H1 (cell line): ENCODE measurements around the gene MTR. TPM values are rescaled to one million over a fixed set of nuclear protein-coding genes. Genes with fewer than 3 reads are reported as not detected.

ENCODE experiments used
- CTCF ChIA-PET: fragments of 300-600 bp; sonication (Branson Sonifier 250); formaldehyde crosslinking; loops from one replicate; lab custom pipeline; 2021; ENCODE audit not compliant: partially characterized antibody; lab: Charles Lee
- POLR2A ChIA-PET: fragments of 300-600 bp; sonication (Branson Sonifier 250); formaldehyde crosslinking; loops from one replicate; lab custom pipeline; 2021; ENCODE audit warnings: inconsistent platforms; ENCODE audit not compliant: partially characterized antibody; lab: Charles Lee
- DNase-seq, 2 experiments: peaks; one replicate each; pipeline versions ENCODE4 v3.0.0 to v3.0.0-alpha.2; 2010 to 2022; ENCODE audit warnings: low spot score in 2 of 2, low read depth in 1 of 2, mixed read lengths in 1 of 2
- FAIRE-seq: peaks from 2 replicates; lab custom pipeline; 2011; peaks lifted over from hg19 to GRCh38; lab: Jason Lieb, UNC
- H2AFZ ChIP-seq: 2 replicates; pipeline ENCODE4 v1.8.1; 2012; ENCODE audit warnings: low read length, inconsistent platforms
- H2AK5ac ChIP-seq: 2 replicates; pipeline ENCODE4 v1.6.1; 2013; ENCODE audit warnings: low read depth, low read length
- H2BK120ac ChIP-seq: replicated peaks from 2 replicates; pipeline ENCODE3; 2013; ENCODE audit warnings: low read depth, low read length, inconsistent platforms
- H2BK12ac ChIP-seq: 2 replicates; pipeline ENCODE4 v1.6.1; 2013; ENCODE audit warnings: low read depth, low read length
- H2BK15ac ChIP-seq: 2 replicates; pipeline ENCODE4 v1.6.1; 2013; ENCODE audit warnings: low read length
- H2BK20ac ChIP-seq: 2 replicates; pipeline ENCODE4 v1.6.1; 2013; ENCODE audit warnings: low read length
- H2BK5ac ChIP-seq: 2 replicates; pipeline ENCODE4 v1.6.1; 2013; ENCODE audit warnings: low read depth, low read length
- H3K14ac ChIP-seq: 2 replicates; pipeline ENCODE4 v1.6.1; 2013; ENCODE audit warnings: inconsistent platforms; ENCODE audit not compliant: insufficient read length
- H3K18ac ChIP-seq: 2 replicates; pipeline ENCODE4 v1.6.1; 2013; ENCODE audit warnings: low read length; ENCODE audit errors: extremely low read depth
- H3K23ac ChIP-seq: 2 replicates; pipeline ENCODE4 v1.6.1; 2013; ENCODE audit warnings: inconsistent platforms; ENCODE audit not compliant: insufficient read length
- H3K23me2 ChIP-seq: 2 replicates; pipeline ENCODE4 v1.6.1; 2013; ENCODE audit warnings: low read depth, low read length
- H3K27ac ChIP-seq: 2 replicates; pipeline ENCODE4 v1.6.1; 2011; ENCODE audit warnings: low read depth, low read length, inconsistent platforms
- H3K27me3 ChIP-seq, 4 experiments: replicated peaks in 1 of 4; 1 replicate in 1 of 4; 2 replicates in 3 of 4; pipeline versions ENCODE4 v1.6.1 to v1.8.1; 2011 to 2013; ENCODE audit warnings: low read length in 3 of 4, mild to moderate bottlenecking in 3 of 4, inconsistent platforms in 2 of 4, mixed read lengths in 2 of 4, moderate library complexity in 1 of 4; ENCODE audit not compliant: control insufficient read depth in 3 of 4, insufficient read depth in 3 of 4; ENCODE audit errors: extremely low read depth in 1 of 4
- H3K36me3 ChIP-seq, 4 experiments: 2 replicates each; pipeline versions ENCODE4 v1.6.1 to v1.8.1; 2011 to 2013; ENCODE audit warnings: mild to moderate bottlenecking in 4 of 4, low read length in 3 of 4, moderate library complexity in 2 of 4, control low read depth in 1 of 4, inconsistent platforms in 1 of 4; ENCODE audit not compliant: insufficient read depth in 4 of 4, control insufficient read depth in 2 of 4
- H3K4ac ChIP-seq: replicated peaks from 2 replicates; pipeline ENCODE3; 2013; ENCODE audit warnings: low read length, low read depth, mixed read lengths, inconsistent platforms; ENCODE audit not compliant: insufficient read length
- H3K4me1 ChIP-seq, 4 experiments: replicated peaks in 1 of 4; 1 replicate in 1 of 4; 2 replicates in 3 of 4; pipeline versions ENCODE4 v1.6.1 to v1.8.1; 2011 to 2013; ENCODE audit warnings: low read length in 3 of 4, inconsistent platforms in 2 of 4, mixed read lengths in 1 of 4; ENCODE audit not compliant: insufficient read depth in 4 of 4, control insufficient read depth in 3 of 4
- H3K4me2 ChIP-seq, 2 experiments: 2 replicates each; pipeline versions ENCODE4 v1.6.1 to v1.8.1; 2011 to 2013; ENCODE audit warnings: low read depth in 2 of 2, low read length in 2 of 2, control low read depth in 1 of 2, inconsistent platforms in 1 of 2, mild to moderate bottlenecking in 1 of 2; ENCODE audit not compliant: insufficient read depth in 1 of 2
- H3K4me3 ChIP-seq, 4 experiments: fragments of 200-600, 300-600 bp in 1 of 4; sonication (generic), shearing (Covaris generic), sonication (Bioruptor Twin) in 1 of 4; 2 replicates each; pipeline versions ENCODE4 v1.5.1 to v1.8.1; 2011 to 2016; ENCODE audit warnings: low read length in 4 of 4, low read depth in 3 of 4, control low read depth in 2 of 4, inconsistent platforms in 2 of 4, mild to moderate bottlenecking in 2 of 4, mixed read lengths in 1 of 4, moderate library complexity in 1 of 4; ENCODE audit not compliant: insufficient read depth in 2 of 4; ENCODE audit errors: extremely low read depth in 1 of 4
- H3K56ac ChIP-seq: replicated peaks from 2 replicates; pipeline ENCODE3; 2013; ENCODE audit warnings: low read depth, mild to moderate bottlenecking, mixed read lengths, low read length, inconsistent platforms; ENCODE audit not compliant: insufficient read length
- H3K79me1 ChIP-seq: 2 replicates; pipeline ENCODE4 v1.6.1; 2013; ENCODE audit warnings: low read depth, low read length, control low read depth
- H3K79me2 ChIP-seq, 2 experiments: 2 replicates each; pipeline versions ENCODE4 v1.6.1 to v1.8.1; 2012 to 2013; ENCODE audit warnings: low read length in 2 of 2, mild to moderate bottlenecking in 2 of 2, inconsistent platforms in 1 of 2; ENCODE audit not compliant: insufficient read depth in 2 of 2, control insufficient read depth in 1 of 2
- H3K9ac ChIP-seq, 4 experiments: replicated peaks in 1 of 4; 1 replicate in 1 of 4; 2 replicates in 3 of 4; pipeline versions ENCODE4 v1.6.1 to v1.8.1; 2011 to 2013; ENCODE audit warnings: low read depth in 3 of 4, low read length in 3 of 4, control low read depth in 2 of 4, mild to moderate bottlenecking in 2 of 4, moderate library complexity in 2 of 4, inconsistent platforms in 1 of 4; ENCODE audit errors: extremely low read depth in 1 of 4
- H3K9me3 ChIP-seq, 2 experiments: 2 replicates each; pipeline versions ENCODE4 v1.6.1 to v1.8.1; 2012 to 2013; ENCODE audit warnings: mild to moderate bottlenecking in 2 of 2, moderate library complexity in 2 of 2, control low read depth in 1 of 2, inconsistent platforms in 1 of 2, low read depth in 1 of 2, low read length in 1 of 2, mixed read lengths in 1 of 2; ENCODE audit not compliant: insufficient read depth in 2 of 2
- H4K20me1 ChIP-seq, 2 experiments: replicated peaks in 1 of 2; 2 replicates each; pipeline versions ENCODE3 to v1.8.1; 2011 to 2013; ENCODE audit warnings: inconsistent platforms in 2 of 2, low read length in 2 of 2, mild to moderate bottlenecking in 1 of 2; ENCODE audit not compliant: insufficient read depth in 2 of 2, control insufficient read depth in 1 of 2
- H4K5ac ChIP-seq: 2 replicates; pipeline ENCODE4 v1.6.1; 2013; ENCODE audit warnings: low read length, low read depth, mixed read lengths, inconsistent platforms; ENCODE audit not compliant: insufficient read length
- H4K8ac ChIP-seq: 2 replicates; pipeline ENCODE4 v1.8.0; 2013; ENCODE audit warnings: mild to moderate bottlenecking, moderate library complexity, low read length, inconsistent platforms; ENCODE audit not compliant: insufficient read depth; ENCODE audit errors: extremely low read depth
- H4K91ac ChIP-seq: replicated peaks from 2 replicates; pipeline ENCODE3; 2013; ENCODE audit warnings: low read length, mixed read lengths, inconsistent platforms; ENCODE audit not compliant: insufficient read length
- KDM5A ChIP-seq: fragments of 200-600 bp; IDR thresholded peaks from 2 replicates; pipeline ENCODE4 v1.7.1; 2012; ENCODE audit warnings: mild to moderate bottlenecking, low read length, inconsistent platforms, mixed read lengths
- RAD21 ChIP-seq, 2 experiments: IDR thresholded peaks in 1 of 2; conservative IDR thresholded peaks in 1 of 2; 2 replicates each; pipeline ENCODE4 v1.6.1; 2011; ENCODE audit warnings: low read depth in 2 of 2, low read length in 2 of 2, improper control_type of control experiment in 1 of 2, inconsistent platforms in 1 of 2, mild to moderate bottlenecking in 1 of 2, moderate library complexity in 1 of 2
- TAF1 ChIP-seq: IDR thresholded peaks from 2 replicates; pipeline ENCODE4 v1.6.1; 2011; ENCODE audit warnings: mild to moderate bottlenecking, low read depth, low read length
- YY1 ChIP-seq: IDR thresholded peaks from 2 replicates; pipeline ENCODE4 v1.6.1; 2011; ENCODE audit warnings: low read depth, mild to moderate bottlenecking, low read length
- WGBS, 2 experiments: shearing (Covaris generic) in 1 of 2; methylation state at CpG; one replicate each; pipeline versions ENCODE4 v1.1.6 to v1.1.7; 2013 to 2015; ENCODE audit warnings: low lambda C conversion rate in 2 of 2, mixed read lengths in 2 of 2, inconsistent platforms in 1 of 2, low coverage in 1 of 2, missing lambda C conversion rate in 1 of 2; ENCODE audit not compliant: insufficient replicate concordance in 2 of 2, insufficient coverage in 1 of 2, insufficient read length in 1 of 2; ENCODE audit errors: extremely low coverage in 1 of 2, missing lambda C conversion rate in 1 of 2; 5-methylcytosine and 5-hydroxymethylcytosine counted together
- polyA plus RNA-seq, 7 experiments: library from polyadenylated mRNA; depleted of rRNA in 3 of 7; stranded (reverse) in 5 of 7; unstranded in 2 of 7; fragments of >200 nt in 5 of 7; fragments of 200-250 nt in 2 of 7; gene quantifications; 1 replicate in 5 of 7; 2 replicates in 1 of 7; 4 replicates in 1 of 7; pipeline versions ENCODE4 v1.2.1 to v1.2.3, GENCODE V29; 2011 to 2013; ENCODE audit warnings: missing spikeins in 2 of 7, mixed read lengths in 2 of 7
- total RNA-seq: library from RNA; stranded (reverse); fragmentation: NEBNext Ultra II Directional; extraction: Animal tissue kit (Norgen Biotek cat#: 25700); gene quantifications from 2 replicates; pipeline ENCODE4 v1.2.1, GENCODE V29; 2021
- TF ChIP-seq, protein P1 (sequence below), 3 experiments: IDR thresholded peaks; 1 replicate in 2 of 3; 2 replicates in 1 of 3; pipeline versions ENCODE4 v1.5.1 to v1.6.1; 2011; ENCODE audit warnings: low read length in 3 of 3, mild to moderate bottlenecking in 3 of 3, inconsistent platforms in 2 of 3, low read depth in 1 of 3, moderate library complexity in 1 of 3; ENCODE audit not compliant: insufficient read depth in 1 of 3; ENCODE audit errors: control extremely low read depth in 1 of 3

MTR gene
- total and polyA plus RNA-seq, 2 of the 8 experiments (the other 6 are each of a cell fraction or from before 2014, with no cell fraction given), result 4.8 to 27.4 TPM

DNA sequence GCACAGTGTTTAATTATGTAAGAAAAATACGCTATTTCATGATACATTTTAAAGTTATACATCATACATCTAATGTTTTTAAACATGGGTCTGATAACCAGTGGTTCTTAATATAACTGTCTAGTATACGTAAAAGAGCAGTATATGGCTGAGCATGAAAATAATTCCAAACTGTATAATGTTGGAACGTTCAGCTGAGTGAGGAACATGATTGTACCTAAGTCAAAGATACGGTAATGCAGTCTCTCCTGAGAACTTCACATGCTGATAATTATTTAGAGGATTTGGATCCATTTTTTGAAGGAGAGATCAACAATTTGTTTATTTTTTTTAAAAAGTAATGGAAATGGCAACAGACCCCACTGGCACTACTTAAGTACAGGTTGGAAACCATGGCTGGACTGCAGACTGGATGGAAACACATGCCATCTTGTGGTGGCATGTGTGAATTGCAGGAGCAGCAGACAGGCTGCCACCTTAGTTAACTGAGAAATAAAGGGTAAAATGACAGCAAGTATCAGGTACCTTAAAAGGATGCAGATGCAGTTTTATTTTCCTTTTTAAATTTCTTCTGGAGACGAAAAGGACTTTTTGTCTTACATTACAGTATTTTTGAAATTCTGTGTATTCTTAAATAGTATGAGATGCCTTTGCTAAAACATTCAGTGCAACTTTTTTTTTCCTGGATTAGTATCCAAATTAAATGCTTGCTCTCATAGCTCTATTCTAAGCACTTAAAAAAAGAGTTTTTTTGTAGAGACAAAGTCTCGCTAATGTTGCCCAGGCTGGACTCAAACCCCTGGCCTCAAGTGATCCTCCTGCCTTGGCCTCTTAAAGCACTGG, 73.8 kb downstream of the MTR start:
- no peak overlapping the region for H2BK12ac ChIP-seq
- H3K79me1 ChIP-seq, result no peaks in the 10 kb centered on the region
- H3K9me3 ChIP-seq, result no peaks in the 10 kb centered on the region
- no peak overlapping the region for H2BK120ac ChIP-seq
- H3K4ac ChIP-seq, result no peak overlapping the region
- H3K36me3 ChIP-seq, result no peaks in the 10 kb centered on the region; a peak in 2 of 8 replicates
- H2BK15ac ChIP-seq, result no peak overlapping the region
- no peak overlapping the region for H2AFZ ChIP-seq
- H3K4me3 ChIP-seq, result no peak overlapping the region
- no peak overlapping the region for H2AK5ac ChIP-seq
- CTCF ChIA-PET, result interaction anchor here (0.5 to 2.1 kb wide), 8 partner anchors 12 to 1036 kb away, joined by 3 to 10 read pairs (median 3); no protein-coding TSS in a partner anchor
- POLR2A ChIA-PET, result interaction anchor here (0.6 kb wide), 1 partner anchor 10 kb away, joined by 3 read pairs; no protein-coding TSS in a partner anchor
- TF ChIP-seq TAF1 (no peak), RAD21 (IDR thresholded peaks at IDR 0.05 in 1 of 2, conservative IDR thresholded peaks at IDR 0.05 in 1 of 2; ENCODE audit: low read depth in 2 of 2, low read length in 2 of 2) (peak; percentile 84 to 86), YY1 (0 out of 2 replicates have a peak, but pooled peaks have one; percentile 55), KDM5A (no peak)
- TF ChIP-seq, protein P1, sequence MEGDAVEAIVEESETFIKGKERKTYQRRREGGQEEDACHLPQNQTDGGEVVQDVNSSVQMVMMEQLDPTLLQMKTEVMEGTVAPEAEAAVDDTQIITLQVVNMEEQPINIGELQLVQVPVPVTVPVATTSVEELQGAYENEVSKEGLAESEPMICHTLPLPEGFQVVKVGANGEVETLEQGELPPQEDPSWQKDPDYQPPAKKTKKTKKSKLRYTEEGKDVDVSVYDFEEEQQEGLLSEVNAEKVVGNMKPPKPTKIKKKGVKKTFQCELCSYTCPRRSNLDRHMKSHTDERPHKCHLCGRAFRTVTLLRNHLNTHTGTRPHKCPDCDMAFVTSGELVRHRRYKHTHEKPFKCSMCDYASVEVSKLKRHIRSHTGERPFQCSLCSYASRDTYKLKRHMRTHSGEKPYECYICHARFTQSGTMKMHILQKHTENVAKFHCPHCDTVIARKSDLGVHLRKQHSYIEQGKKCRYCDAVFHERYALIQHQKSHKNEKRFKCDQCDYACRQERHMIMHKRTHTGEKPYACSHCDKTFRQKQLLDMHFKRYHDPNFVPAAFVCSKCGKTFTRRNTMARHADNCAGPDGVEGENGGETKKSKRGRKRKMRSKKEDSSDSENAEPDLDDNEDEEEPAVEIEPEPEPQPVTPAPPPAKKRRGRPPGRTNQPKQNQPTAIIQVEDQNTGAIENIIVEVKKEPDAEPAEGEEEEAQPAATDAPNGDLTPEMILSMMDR (IDR thresholded peaks at IDR 0.05; ENCODE audit: control extremely low read depth in 1 of 3, insufficient read depth in 1 of 3, low read depth in 1 of 3, low read length in 3 of 3), result peak; percentile 74 to 95 (median 78)
- TF ChIP-seq, all 59 proteins: peak for 3
- Histone ChIP-seq H3K27ac (no peak overlapping the region), H4K8ac (no peak overlapping the region), H3K56ac (no peak overlapping the region), H3K79me2 (no peaks in the 10 kb centered on the region), H3K18ac (no peak overlapping the region), H3K23ac (no peak overlapping the region), H2BK20ac (no peak overlapping the region), H3K4me1 (no peaks in the 10 kb centered on the region), H3K14ac (no peak overlapping the region), H2BK5ac (no peak overlapping the region), H4K5ac (no peak overlapping the region), H3K9ac (no peak overlapping the region), H3K27me3 (no peaks in the 10 kb centered on the region), H4K20me1 (no peaks in the 10 kb centered on the region), H4K91ac (no peak overlapping the region), H3K4me2 (no peak overlapping the region), H3K23me2 (no peaks in the 10 kb centered on the region; the same call in 1 of the 2 replicates)
- WGBS, 2 experiments, result 75% methylated on average over 6 of the region's 6 CpGs; no CpG with 5 or more reads in 1 of the 2 experiments
- FAIRE-seq, result peak; percentile 84
- peak in 1 of 2 experiments; percentile 27 for DNase-seq
